Neural progenitor cell (in vitro differentiated cells): ENCODE data around the gene ARIH2. TPM values are rescaled to one million over a fixed set of nuclear protein-coding genes. Genes with fewer than 3 reads are reported as not detected.

ENCODE experiments used
- DNase-seq: peaks from one replicate; pipeline ENCODE4 v3.0.0-alpha.2; 2016; ENCODE audit warnings: low spot score
- H2AFZ ChIP-seq: fragments of 200-600 bp; sonication (generic); replicated peaks from 2 replicates; pipeline ENCODE4 v1.6.1; 2016; ENCODE audit warnings: antibody characterized with exemption
- H3F3A ChIP-seq: fragments of 200-600 bp; sonication (generic); 2 replicates; pipeline ENCODE4 v1.6.1; 2016; ENCODE audit warnings: antibody characterized with exemption, low read depth
- H3K27ac ChIP-seq: fragments of 200-600 bp; sonication (generic); 2 replicates; pipeline ENCODE4 v1.5.1; 2016; ENCODE audit warnings: mild to moderate bottlenecking
- H3K27me3 ChIP-seq: fragments of 200-600 bp; sonication (generic); 2 replicates; pipeline ENCODE4 v1.6.1; 2016; ENCODE audit warnings: mild to moderate bottlenecking, moderate library complexity
- H3K36me3 ChIP-seq: fragments of 200-600 bp; sonication (generic); 2 replicates; pipeline ENCODE4 v1.5.1; 2016
- H3K4me1 ChIP-seq: fragments of 200-600 bp; sonication (generic); 2 replicates; pipeline ENCODE4 v1.6.1; 2016; ENCODE audit warnings: mixed run types
- H3K4me2 ChIP-seq: fragments of 200-600 bp; sonication (generic); 2 replicates; pipeline ENCODE4 v1.6.1; 2016
- H3K4me3 ChIP-seq: fragments of 200-600 bp; sonication (generic); 2 replicates; pipeline ENCODE4 v1.5.1; 2016
- H3K79me2 ChIP-seq: fragments of 200-600 bp; sonication (generic); 2 replicates; pipeline ENCODE4 v1.6.1; 2016; ENCODE audit warnings: low read depth
- H3K9ac ChIP-seq: fragments of 200-600 bp; sonication (generic); 2 replicates; pipeline ENCODE4 v1.6.1; 2016
- H3K9me3 ChIP-seq: fragments of 200-600 bp; sonication (generic); 2 replicates; pipeline ENCODE4 v1.5.1; 2016; ENCODE audit warnings: low read depth
- H4K20me1 ChIP-seq: fragments of 200-600 bp; sonication (generic); 2 replicates; pipeline ENCODE4 v1.6.1; 2016; ENCODE audit warnings: low read depth
- H3K27ac Mint-ChIP-seq: 3 replicates; pipeline ENCODE4 v1.8.0; 2021; ENCODE audit warnings: mixed read lengths
- H3K27me3 Mint-ChIP-seq: 2 replicates; pipeline ENCODE4 v1.8.0; 2022; ENCODE audit warnings: low read depth, mild to moderate bottlenecking, inconsistent platforms, moderate library complexity, mixed read lengths; ENCODE audit not compliant: insufficient read depth
- H3K36me3 Mint-ChIP-seq: 3 replicates; pipeline ENCODE4 v1.8.0; 2021; ENCODE audit warnings: mixed read lengths
- H3K4me1 Mint-ChIP-seq: 3 replicates; pipeline ENCODE4 v1.8.0; 2021; ENCODE audit warnings: mixed read lengths
- H3K4me3 Mint-ChIP-seq: 3 replicates; pipeline ENCODE4 v1.8.0; 2021; ENCODE audit warnings: mild to moderate bottlenecking, moderate library complexity, mixed read lengths
- H3K9me3 Mint-ChIP-seq: 3 replicates; pipeline ENCODE4 v1.8.0; 2020; ENCODE audit warnings: mixed read lengths
- EZH2 ChIP-seq: fragments of 200-600 bp; sonication (generic); IDR thresholded peaks from 2 replicates; pipeline ENCODE4 v1.6.1; 2017; ENCODE audit warnings: antibody characterized with exemption, mild to moderate bottlenecking, moderate library complexity
- EZH2phosphoT487 ChIP-seq: fragments of 200-600 bp; sonication (generic); IDR thresholded peaks from 2 replicates; pipeline ENCODE4 v1.6.1; 2017; ENCODE audit warnings: antibody characterized with exemption
- total RNA-seq: library from RNA; depleted of rRNA; stranded (reverse); fragments of >200 nt; gene quantifications from 2 replicates; pipeline ENCODE4 v1.2.3, GENCODE V29; 2015; ENCODE audit warnings: low replicate concordance
- TF ChIP-seq, protein P1 (sequence below): fragments of 200-600 bp; sonication (generic); IDR thresholded peaks from 2 replicates; pipeline ENCODE4 v1.5.1; 2017; ENCODE audit warnings: antibody characterized with exemption, mild to moderate bottlenecking

ARIH2 gene
- total RNA-seq, 1 donor from 2014 or later: 101 TPM

DNA sequence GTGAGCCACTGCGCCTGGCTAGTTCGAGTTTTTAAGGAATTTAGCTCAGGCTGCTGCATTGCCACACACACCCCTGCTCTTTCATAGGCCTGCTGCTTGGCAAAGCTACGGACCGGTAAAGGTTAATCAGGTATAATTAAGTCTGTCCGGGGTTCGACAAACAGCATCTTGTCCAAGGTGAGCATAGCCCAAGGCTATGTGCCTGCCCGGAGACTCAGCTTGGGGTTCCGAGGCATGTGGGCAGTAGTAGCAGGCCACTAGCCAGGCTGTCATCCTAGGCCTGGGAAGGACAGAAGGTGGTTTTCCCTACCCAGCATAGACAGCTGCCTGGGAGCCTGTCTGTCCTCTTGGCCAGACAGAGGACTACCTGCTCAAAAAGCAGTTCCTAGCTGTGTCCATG is 78.0 kb downstream of the ARIH2 start:
- H3K27me3 Mint-ChIP-seq: peaks cover 8% of the 10 kb centered on the region
- peaks cover 26% of the 10 kb centered on the region for H4K20me1 ChIP-seq
- no peak overlapping the region for H3K27ac ChIP-seq
- peaks cover 12% of the 10 kb centered on the region for H3K79me2 ChIP-seq
- H3K27me3 ChIP-seq: no peaks in the 10 kb centered on the region
- no peak overlapping the region for H3K9ac ChIP-seq
- peaks cover 30% of the 10 kb centered on the region for H3K4me1 ChIP-seq
- no peak overlapping the region for H3K4me2 ChIP-seq
- no peak overlapping the region for H3K4me3 ChIP-seq
- TF ChIP-seq EZH2 (no peak), EZH2phosphoT487 (no peak)
- TF ChIP-seq, protein P1, sequence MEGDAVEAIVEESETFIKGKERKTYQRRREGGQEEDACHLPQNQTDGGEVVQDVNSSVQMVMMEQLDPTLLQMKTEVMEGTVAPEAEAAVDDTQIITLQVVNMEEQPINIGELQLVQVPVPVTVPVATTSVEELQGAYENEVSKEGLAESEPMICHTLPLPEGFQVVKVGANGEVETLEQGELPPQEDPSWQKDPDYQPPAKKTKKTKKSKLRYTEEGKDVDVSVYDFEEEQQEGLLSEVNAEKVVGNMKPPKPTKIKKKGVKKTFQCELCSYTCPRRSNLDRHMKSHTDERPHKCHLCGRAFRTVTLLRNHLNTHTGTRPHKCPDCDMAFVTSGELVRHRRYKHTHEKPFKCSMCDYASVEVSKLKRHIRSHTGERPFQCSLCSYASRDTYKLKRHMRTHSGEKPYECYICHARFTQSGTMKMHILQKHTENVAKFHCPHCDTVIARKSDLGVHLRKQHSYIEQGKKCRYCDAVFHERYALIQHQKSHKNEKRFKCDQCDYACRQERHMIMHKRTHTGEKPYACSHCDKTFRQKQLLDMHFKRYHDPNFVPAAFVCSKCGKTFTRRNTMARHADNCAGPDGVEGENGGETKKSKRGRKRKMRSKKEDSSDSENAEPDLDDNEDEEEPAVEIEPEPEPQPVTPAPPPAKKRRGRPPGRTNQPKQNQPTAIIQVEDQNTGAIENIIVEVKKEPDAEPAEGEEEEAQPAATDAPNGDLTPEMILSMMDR: no peak
- peaks cover 11% of the 10 kb centered on the region for H3K36me3 Mint-ChIP-seq
- H3K27ac Mint-ChIP-seq: no peak overlapping the region
- no peak overlapping the region for H3K4me3 Mint-ChIP-seq
- peaks cover 12% of the 10 kb centered on the region for H3F3A ChIP-seq
- no peak for DNase-seq
- H3K4me1 Mint-ChIP-seq: peaks cover 27% of the 10 kb centered on the region
- no peak overlapping the region for H2AFZ ChIP-seq
- no peaks in the 10 kb centered on the region for H3K36me3 ChIP-seq
- no peaks in the 10 kb centered on the region for H3K9me3 ChIP-seq
- H3K9me3 Mint-ChIP-seq: no peaks in the 10 kb centered on the region

DNA sequence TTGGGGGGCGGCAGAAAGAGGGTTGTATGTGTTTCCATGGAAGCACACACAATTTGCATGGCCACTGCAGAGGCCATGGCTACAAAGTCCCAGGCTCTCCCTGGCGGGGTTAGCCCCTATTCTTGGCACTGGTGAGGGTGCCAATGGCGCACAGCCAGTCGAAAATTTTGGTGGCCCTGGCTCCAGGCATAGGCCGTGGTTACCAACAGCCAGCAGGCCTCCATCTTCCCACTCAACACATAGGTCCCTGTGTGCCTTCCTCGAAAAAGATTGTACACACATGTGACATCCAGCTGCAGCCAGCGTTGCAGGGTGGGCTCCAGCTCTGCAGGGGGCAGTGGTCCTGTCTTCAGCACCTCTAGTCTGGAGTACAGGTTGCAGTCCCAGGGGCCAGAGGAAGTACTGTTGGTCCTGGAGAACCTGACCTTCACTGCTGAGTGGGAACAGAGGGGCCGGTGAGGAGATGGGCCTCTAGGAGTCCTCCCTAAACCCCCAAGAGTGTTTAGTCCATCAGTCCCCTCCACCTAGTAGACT is 78.5 kb downstream of the ARIH2 start:
- peaks cover 8% of the 10 kb centered on the region for H3K27me3 Mint-ChIP-seq
- Histone ChIP-seq H3F3A (peaks cover 12% of the 10 kb centered on the region), H2AFZ (no peak overlapping the region), H3K36me3 (no peaks in the 10 kb centered on the region), H4K20me1 (peaks cover 26% of the 10 kb centered on the region), H3K4me3 (no peak overlapping the region), H3K9me3 (no peaks in the 10 kb centered on the region), H3K27me3 (no peaks in the 10 kb centered on the region), H3K27ac (no peak overlapping the region), H3K4me2 (no peak overlapping the region), H3K79me2 (peaks cover 7% of the 10 kb centered on the region), H3K9ac (no peak overlapping the region), H3K4me1 (peaks cover 26% of the 10 kb centered on the region)
- H3K36me3 Mint-ChIP-seq: peaks cover 11% of the 10 kb centered on the region
- H3K4me1 Mint-ChIP-seq: peaks cover 23% of the 10 kb centered on the region
- no peak for TF ChIP-seq EZH2
- TF ChIP-seq, protein P1: no peak
- TF ChIP-seq EZH2phosphoT487: no peak
- H3K4me3 Mint-ChIP-seq: no peak overlapping the region
- no peaks in the 10 kb centered on the region for H3K9me3 Mint-ChIP-seq
- no peak overlapping the region for H3K27ac Mint-ChIP-seq
- no peak for DNase-seq

DNA sequence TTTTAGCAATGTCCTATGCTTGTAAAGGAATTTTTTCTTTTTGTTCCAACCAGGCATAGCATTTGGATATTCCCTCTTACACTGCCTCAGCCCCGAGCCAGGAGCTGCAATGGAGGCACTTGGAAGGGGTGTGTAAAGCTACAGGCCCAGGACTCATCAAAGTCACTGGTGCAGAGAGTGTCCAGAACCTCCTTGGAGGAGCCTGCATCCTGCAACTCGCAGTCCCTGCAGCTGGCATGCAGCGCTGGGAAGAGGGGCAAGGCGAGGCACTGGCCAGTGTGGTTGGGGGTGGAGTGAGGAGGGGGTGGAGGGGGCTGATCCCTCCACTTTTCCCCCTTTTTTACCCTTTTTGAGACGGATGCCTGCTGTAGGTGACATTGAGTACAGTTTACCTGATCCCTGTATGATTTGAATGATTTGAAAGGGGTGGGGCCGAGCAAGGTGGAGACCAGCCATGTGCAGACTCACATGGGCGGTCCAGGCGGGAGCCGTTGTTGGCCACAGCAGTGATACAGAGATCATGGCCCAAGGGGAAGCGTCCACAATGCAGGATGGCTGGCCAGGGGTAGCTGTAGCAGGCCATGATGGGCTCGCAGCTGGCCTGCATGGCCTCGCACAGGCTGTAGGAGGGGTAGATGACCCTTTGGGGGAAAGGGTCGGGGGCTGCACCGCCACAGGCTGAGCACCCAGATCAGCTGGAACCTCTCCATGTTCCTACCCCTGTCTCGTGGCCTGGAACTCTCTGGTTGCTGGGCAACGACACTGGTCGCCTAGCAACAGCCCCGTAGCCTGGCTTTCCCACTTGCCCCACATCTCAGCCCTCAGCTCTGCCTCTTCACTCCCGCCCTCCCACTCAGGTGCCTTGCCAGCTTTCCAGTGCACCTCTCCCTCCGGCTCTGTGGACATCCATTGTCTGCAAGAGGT is 79.3 kb downstream of the ARIH2 start:
- Histone ChIP-seq H4K20me1 (peaks cover 26% of the 10 kb centered on the region), H3K27me3 (no peaks in the 10 kb centered on the region), H3K9me3 (no peaks in the 10 kb centered on the region), H3K4me1 (peaks cover 26% of the 10 kb centered on the region), H3F3A (peaks cover 12% of the 10 kb centered on the region), H3K9ac (no peak overlapping the region), H3K36me3 (no peaks in the 10 kb centered on the region), H3K4me2 (peak overlapping the region; percentile 38), H2AFZ (no peak overlapping the region), H3K27ac (no peak overlapping the region), H3K79me2 (peaks cover under 1% of the 10 kb centered on the region), H3K4me3 (no peak overlapping the region)
- H3K36me3 Mint-ChIP-seq: peaks cover 11% of the 10 kb centered on the region
- DNase-seq: peak; percentile 71
- H3K9me3 Mint-ChIP-seq: no peaks in the 10 kb centered on the region
- H3K4me3 Mint-ChIP-seq: peak overlapping the region; percentile 63
- H3K4me1 Mint-ChIP-seq: peaks cover 23% of the 10 kb centered on the region
- peaks cover 8% of the 10 kb centered on the region for H3K27me3 Mint-ChIP-seq
- TF ChIP-seq, protein P1: no peak
- no peak for TF ChIP-seq EZH2phosphoT487
- TF ChIP-seq EZH2: no peak
- H3K27ac Mint-ChIP-seq: peak overlapping the region; percentile 78
